Transverse colon (tissue), 4 donors: ENCODE results near the gene UBE2E1. TPM values are rescaled to one million over a fixed set of nuclear protein-coding genes. Genes with fewer than 3 reads are reported as not detected.

Experiments
- DNase-seq: peaks from one replicate; pipeline ENCODE4 v3.0.0-alpha.2; 2019
- H3K27ac ChIP-seq, 4 donors: fragments of 200-600 bp; sonication (generic); 2 replicates each; pipeline ENCODE4 v1.5.1; 2016 to 2018; ENCODE audit warnings: inconsistent platforms in 4 of 4
- H3K27me3 ChIP-seq: fragments of 200-600 bp; sonication (generic); 2 replicates; pipeline ENCODE4 v1.5.1; 2017; ENCODE audit warnings: inconsistent platforms
- H3K36me3 ChIP-seq, 4 donors: fragments of 200-600 bp; sonication (generic); 2 replicates each; pipeline ENCODE4 v1.5.1; 2017 to 2019; ENCODE audit warnings: inconsistent platforms in 4 of 4
- H3K4me1 ChIP-seq, 4 donors: fragments of 200-600 bp; sonication (generic); 2 replicates each; pipeline ENCODE4 v1.5.1; 2017 to 2020; ENCODE audit warnings: inconsistent platforms in 4 of 4
- H3K4me3 ChIP-seq, 4 donors: fragments of 200-600 bp; sonication (generic); 1 replicate in 1 of 4; 2 replicates in 3 of 4; pipeline versions ENCODE4 v1.5.1 to v1.6.1; 2017 to 2019; ENCODE audit warnings: inconsistent platforms in 4 of 4
- H3K9me3 ChIP-seq, 2 donors: fragments of 200-600 bp; sonication (generic); 2 replicates each; pipeline ENCODE4 v1.5.1; 2017 to 2019; ENCODE audit warnings: inconsistent platforms in 2 of 2
- EP300 ChIP-seq: sonication (generic); formaldehyde crosslinking; IDR thresholded peaks from one replicate; pipeline ENCODE4 v1.6.1; 2017; ENCODE audit warnings: antibody characterized with exemption, low read depth
- POLR2A ChIP-seq: fragments of 450-650 bp; IDR thresholded peaks from one replicate; pipeline ENCODE4 v1.6.1; 2016; ENCODE audit warnings: antibody characterized with exemption, mild to moderate bottlenecking, moderate library complexity
- POLR2AphosphoS5 ChIP-seq, 3 donors: sonication (generic); formaldehyde crosslinking; IDR thresholded peaks; one replicate each; pipeline ENCODE4 v1.6.1; 2016; ENCODE audit warnings: antibody characterized with exemption in 3 of 3
- WGBS, 2 donors: methylation state at CpG; one replicate each; pipeline ENCODE4 v1.1.5; 2018; ENCODE audit warnings: low coverage in 1 of 2; 5-methylcytosine and 5-hydroxymethylcytosine counted together
- in situ Hi-C, 4 donors: fragments of 200-750 bp; cut with MboI; loops; one replicate each; pipeline versions ENCODE4 v1.15.0 to v1.15.1; 2017; ENCODE audit warnings: low sequenced_read_pairs in 3 of 4, low pct_ligation_motif_present in 1 of 4, low pct_unique_long_range_greater_than_20kb in 1 of 4
- intact Hi-C: fragments of 100-400 bp; cut with DNase I; formaldehyde crosslinking; loops from one replicate; pipeline ENCODE4 v1.15.1; 2023; ENCODE audit warnings: low total_unique reads
- total RNA-seq, 4 donors: library from RNA; depleted of rRNA; stranded (reverse); fragments of >200 nt; gene quantifications; one replicate each; pipeline ENCODE4 v1.1.0, GENCODE V29; 2016
- TF ChIP-seq, protein P1 (sequence below), 5 experiments: fragments of 200-600 bp in 3 of 5; fragments of 450-650 bp in 2 of 5; sonication (generic) in 3 of 5; IDR thresholded peaks; 1 replicate in 2 of 5; 2 replicates in 3 of 5; pipeline ENCODE4 v1.5.1; 2016 to 2017; ENCODE audit warnings: antibody characterized with exemption in 5 of 5, inconsistent platforms in 3 of 5, mild to moderate bottlenecking in 2 of 5, moderate library complexity in 1 of 5

UBE2E1 gene
- total RNA-seq, 4 donors from 2014 or later = 62.0 to 109 (median 76.9) TPM

DNA sequence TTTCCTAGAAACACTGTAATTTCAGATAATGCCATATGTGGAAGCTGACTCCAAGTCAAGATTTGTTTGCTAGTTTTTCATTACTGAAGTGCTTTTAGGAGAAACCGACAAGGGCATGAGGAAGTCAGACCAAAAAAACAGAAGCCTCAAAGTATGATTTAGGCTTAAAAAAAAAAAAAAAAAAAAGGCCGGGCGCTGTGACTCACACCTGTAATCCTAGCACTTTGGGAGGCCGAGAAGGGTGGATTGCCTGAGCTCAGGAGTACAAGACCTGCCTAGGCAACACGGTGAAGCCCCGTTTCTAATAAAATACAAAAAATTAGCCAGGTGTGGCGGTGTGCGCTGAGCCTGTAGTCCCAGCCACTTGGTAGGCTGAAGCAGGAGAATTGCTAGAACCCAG is 122.8 kb downstream of the UBE2E1 start:
- peaks cover 0 to 7% (median 0%) of the 10 kb centered on the region in 4 donors for H3K4me1 ChIP-seq
- TF ChIP-seq POLR2A (no peak), EP300 (no peak), POLR2AphosphoS5 (IDR thresholded peaks at IDR 0.05) (no peak)
- TF ChIP-seq, protein P1, sequence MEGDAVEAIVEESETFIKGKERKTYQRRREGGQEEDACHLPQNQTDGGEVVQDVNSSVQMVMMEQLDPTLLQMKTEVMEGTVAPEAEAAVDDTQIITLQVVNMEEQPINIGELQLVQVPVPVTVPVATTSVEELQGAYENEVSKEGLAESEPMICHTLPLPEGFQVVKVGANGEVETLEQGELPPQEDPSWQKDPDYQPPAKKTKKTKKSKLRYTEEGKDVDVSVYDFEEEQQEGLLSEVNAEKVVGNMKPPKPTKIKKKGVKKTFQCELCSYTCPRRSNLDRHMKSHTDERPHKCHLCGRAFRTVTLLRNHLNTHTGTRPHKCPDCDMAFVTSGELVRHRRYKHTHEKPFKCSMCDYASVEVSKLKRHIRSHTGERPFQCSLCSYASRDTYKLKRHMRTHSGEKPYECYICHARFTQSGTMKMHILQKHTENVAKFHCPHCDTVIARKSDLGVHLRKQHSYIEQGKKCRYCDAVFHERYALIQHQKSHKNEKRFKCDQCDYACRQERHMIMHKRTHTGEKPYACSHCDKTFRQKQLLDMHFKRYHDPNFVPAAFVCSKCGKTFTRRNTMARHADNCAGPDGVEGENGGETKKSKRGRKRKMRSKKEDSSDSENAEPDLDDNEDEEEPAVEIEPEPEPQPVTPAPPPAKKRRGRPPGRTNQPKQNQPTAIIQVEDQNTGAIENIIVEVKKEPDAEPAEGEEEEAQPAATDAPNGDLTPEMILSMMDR (IDR thresholded peaks at IDR 0.05) = no peak
- no peaks in the 10 kb centered on the region for H3K9me3 ChIP-seq
- intact Hi-C loops = no loop called here
- in situ Hi-C loops = no loop called here
- H3K36me3 ChIP-seq = no peaks in the 10 kb centered on the region
- no peaks in the 10 kb centered on the region for H3K27me3 ChIP-seq
- no peak for DNase-seq
- no peak overlapping the region for H3K27ac ChIP-seq
- H3K4me3 ChIP-seq = no peak overlapping the region
- 42 to 100% methylated on average over 1 to 8 of the region's 8 CpGs for WGBS, 2 donors

- Histone ChIP-seq H3K27me3 (no peaks in the 10 kb centered on the region), H3K27ac (no peak overlapping the region), H3K4me3 (no peak overlapping the region), H3K4me1 (peaks cover 0 to 7% (median 0%) of the 10 kb centered on the region in 4 donors), H3K9me3 (no peaks in the 10 kb centered on the region), H3K36me3 (no peaks in the 10 kb centered on the region)
- TF ChIP-seq POLR2A = no peak
- TF ChIP-seq POLR2AphosphoS5 (IDR thresholded peaks at IDR 0.05) = no peak
- TF ChIP-seq, protein P1 (IDR thresholded peaks at IDR 0.05) = no peak
- TF ChIP-seq EP300 = no peak
- intact Hi-C loops (no loop called here), in situ Hi-C loops (no loop called here)
- DNase-seq = no peak
- WGBS, 2 donors = 69 to 74% methylated on average over 3 of the region's 3 CpGs
Measured at GRCh38 chr3:23931597-23931996, 125.8 kb downstream of the UBE2E1 start.

GRCh38 chr3:23932571-23932970 is 126.8 kb downstream of the UBE2E1 start:
- in situ Hi-C loops (no loop called here), intact Hi-C loops (no loop called here)
- DNase-seq = no peak
- WGBS, 2 donors = 92 to 93% methylated on average over 4 of the region's 4 CpGs
- H3K9me3 ChIP-seq = no peaks in the 10 kb centered on the region
- no peaks in the 10 kb centered on the region for H3K36me3 ChIP-seq
- no peak overlapping the region for H3K4me3 ChIP-seq
- no peaks in the 10 kb centered on the region for H3K27me3 ChIP-seq
- no peak for TF ChIP-seq POLR2AphosphoS5 (IDR thresholded peaks at IDR 0.05)
- TF ChIP-seq EP300 = no peak
- H3K27ac ChIP-seq = no peak overlapping the region
- peaks cover 0 to 7% (median 0%) of the 10 kb centered on the region in 4 donors for H3K4me1 ChIP-seq

GRCh38 chr3:23934253-23934652 is 128.5 kb downstream of the UBE2E1 start:
- intact Hi-C loops = no loop called here
- Histone ChIP-seq H3K4me3 (no peak overlapping the region), H3K9me3 (no peaks in the 10 kb centered on the region), H3K27me3 (no peaks in the 10 kb centered on the region), H3K4me1 (no peaks in the 10 kb centered on the region), H3K36me3 (no peaks in the 10 kb centered on the region), H3K27ac (no peak overlapping the region)
- in situ Hi-C loops = no loop called here
- 71 to 80% methylated on average over 3 to 4 of the region's 4 CpGs for WGBS, 2 donors
- TF ChIP-seq POLR2AphosphoS5 (IDR thresholded peaks at IDR 0.05) = no peak
- no peak for DNase-seq

GRCh38 chr3:23937296-23937695 is 131.5 kb downstream of the UBE2E1 start:
- H3K36me3 ChIP-seq = no peaks in the 10 kb centered on the region
- H3K27ac ChIP-seq = no peak overlapping the region
- WGBS, 2 donors = 67 to 95% methylated on average over 1 of the region's 1 CpG
- intact Hi-C loops (no loop called here), in situ Hi-C loops (no loop called here)
- no peaks in the 10 kb centered on the region for H3K4me1 ChIP-seq
- no peaks in the 10 kb centered on the region for H3K27me3 ChIP-seq
- TF ChIP-seq POLR2A (no peak), EP300 (no peak), POLR2AphosphoS5 (IDR thresholded peaks at IDR 0.05) (no peak)
- TF ChIP-seq, protein P1 (IDR thresholded peaks at IDR 0.05) = no peak
- H3K9me3 ChIP-seq = no peaks in the 10 kb centered on the region
- no peak for DNase-seq
- no peak overlapping the region for H3K4me3 ChIP-seq
